Right lobe of liver (tissue), 6 donors: ENCODE results near the gene MPZL1. TPM values are rescaled to one million over a fixed set of nuclear protein-coding genes. Genes with fewer than 3 reads are reported as not detected.
A peak's percentile ranks its signal among the peaks of the same experiment; 100 is the strongest.
"Not testable (repeated sequence)": the region's sequence is repeated elsewhere in the genome, so short reads cannot be mapped to it uniquely, and the experiment has no call there.

Experiments used
- ATAC-seq, 4 donors: fragments of 200-7000 bp; cut with Tn5 transposase; one replicate each; pipeline ENCODE4 v1.9.1; 2020; ENCODE audit warnings: mild to moderate bottlenecking in 4 of 4, moderate library complexity in 4 of 4
- DNase-seq, 3 donors: peaks; one replicate each; pipeline ENCODE4 v3.0.0-alpha.2; 2020
- H3K27ac ChIP-seq, 3 donors: fragments of 200-600 bp; one replicate each; pipeline ENCODE4 v1.8.0; 2022
- H3K27me3 ChIP-seq, 2 donors: fragments of 200-600 bp; one replicate each; pipeline ENCODE4 v1.8.0; 2022
- H3K36me3 ChIP-seq, 4 donors: fragments of 200-600 bp; sonication (generic) in 1 of 4; one replicate each; pipeline versions ENCODE4 v1.5.1 to v1.8.0; 2017 to 2022; ENCODE audit warnings: control low read depth in 1 of 4
- H3K4me1 ChIP-seq, 4 donors: fragments of 200-600 bp; sonication (generic) in 1 of 4; one replicate each; pipeline versions ENCODE4 v1.5.1 to v1.8.0; 2017 to 2022; ENCODE audit warnings: control low read depth in 1 of 4
- H3K4me3 ChIP-seq, 3 donors: fragments of 200-600 bp; one replicate each; pipeline ENCODE4 v1.8.0; 2022
- H3K9me3 ChIP-seq, 4 donors: fragments of 200-600 bp; sonication (generic) in 1 of 4; one replicate each; pipeline versions ENCODE4 v1.5.1 to v1.8.0; 2017 to 2022; ENCODE audit warnings: control low read depth in 1 of 4
- POLR2A ChIP-seq: fragments of 450-650 bp; IDR thresholded peaks from one replicate; pipeline ENCODE4 v1.6.1; 2017; ENCODE audit warnings: antibody characterized with exemption, mild to moderate bottlenecking
- WGBS: methylation state at CpG from one replicate; pipeline ENCODE4 v1.1.6; 2018; ENCODE audit warnings: low coverage, low lambda C conversion rate; ENCODE audit not compliant: insufficient coverage; ENCODE audit errors: missing lambda C conversion rate; 5-methylcytosine and 5-hydroxymethylcytosine counted together
- intact Hi-C, 2 donors: fragments of 100-400 bp; cut with DNase I; formaldehyde crosslinking; loops; one replicate each; pipeline versions ENCODE4 v1.11.2 to v1.14.1; 2022
- total RNA-seq, 6 experiments: library from RNA; depleted of rRNA in 2 of 6; stranded (reverse); fragments of >200 nt in 2 of 6; fragmentation: NEBNext Ultra II Directional in 3 of 6; extraction: Animal tissue kit (Norgen Biotek cat#: 25700) in 3 of 6; gene quantifications; one replicate each; pipeline versions ENCODE4 v1.1.0 to v1.2.4, GENCODE V29; 2016 to 2023
- TF ChIP-seq, protein P1 (sequence below), 4 donors: fragments of 200-600 bp in 3 of 4; fragments of 450-650 bp in 1 of 4; IDR thresholded peaks; one replicate each; pipeline versions ENCODE4 v1.5.1 to v1.8.0; 2016 to 2022; ENCODE audit warnings: antibody characterized with exemption in 4 of 4, mild to moderate bottlenecking in 2 of 4
- donor health status: DM: no; HTN: yes; CAD: no.
- donor health status: DM: no; HTN: no; CAD: no.
- donor health status: DM: no; HTN: no; CAD: no.
- donor health status: DM: no; HTN: yes; CAD: no.
- donor health status: DM: no; HTN: yes; CAD: no.

MPZL1 gene
- total RNA-seq, 6 experiments from 2014 or later, result 15.7 to 43.3 (median 18.9) TPM

DNA sequence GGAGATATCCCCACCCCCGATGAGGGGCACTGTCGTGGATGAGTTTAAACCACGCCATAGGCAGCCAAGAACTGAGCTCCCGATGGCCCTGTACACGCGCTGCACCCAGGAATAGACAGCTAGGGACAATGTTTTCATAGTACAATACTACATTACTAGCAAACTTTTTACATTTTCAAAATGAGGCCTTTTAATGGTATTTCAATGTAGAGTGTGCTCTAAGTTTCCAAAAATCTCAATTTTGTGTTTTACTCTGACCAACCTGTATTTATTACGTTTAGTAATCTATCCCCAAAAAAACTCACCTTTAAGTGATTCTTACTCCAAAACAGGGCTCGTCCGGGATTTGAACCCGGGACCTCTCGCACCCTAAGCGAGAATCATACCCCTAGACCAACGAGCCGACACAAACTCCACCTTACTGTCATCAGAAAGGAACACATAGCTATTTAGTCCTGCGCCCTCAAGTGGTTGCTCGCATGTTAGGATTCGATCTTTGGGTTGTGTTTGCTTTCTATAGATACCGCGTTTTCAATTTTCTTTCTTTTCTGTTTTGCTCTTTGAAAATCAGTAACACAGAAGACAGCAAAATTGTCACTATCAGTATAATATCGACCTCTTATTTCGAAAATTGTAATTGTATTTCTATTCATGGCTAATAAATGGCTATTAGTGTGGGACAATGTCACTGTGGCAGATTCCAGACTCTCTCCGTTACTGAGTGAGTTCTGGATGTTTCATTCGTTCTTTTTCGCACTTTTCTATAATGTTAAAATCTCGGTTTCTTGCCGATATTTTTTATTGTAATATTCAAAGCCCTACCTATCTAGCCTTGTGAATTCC, 6.4 kb upstream of the MPZL1 start:
- H3K27me3 ChIP-seq, result no peaks in the 10 kb centered on the region
- ATAC-seq (peak; percentile 60 to 74 (median 66)), DNase-seq (peak; percentile 73 to 87 (median 75))
- intact Hi-C loops, result no loop called here
- H3K27ac ChIP-seq, result peak overlapping the region; percentile 80 to 82 (median 81)
- no peaks in the 10 kb centered on the region for H3K9me3 ChIP-seq
- peaks cover 0 to 10% (median 2%) of the 10 kb centered on the region in 4 donors for H3K4me1 ChIP-seq
- TF ChIP-seq POLR2A, result no peak
- TF ChIP-seq, protein P1, sequence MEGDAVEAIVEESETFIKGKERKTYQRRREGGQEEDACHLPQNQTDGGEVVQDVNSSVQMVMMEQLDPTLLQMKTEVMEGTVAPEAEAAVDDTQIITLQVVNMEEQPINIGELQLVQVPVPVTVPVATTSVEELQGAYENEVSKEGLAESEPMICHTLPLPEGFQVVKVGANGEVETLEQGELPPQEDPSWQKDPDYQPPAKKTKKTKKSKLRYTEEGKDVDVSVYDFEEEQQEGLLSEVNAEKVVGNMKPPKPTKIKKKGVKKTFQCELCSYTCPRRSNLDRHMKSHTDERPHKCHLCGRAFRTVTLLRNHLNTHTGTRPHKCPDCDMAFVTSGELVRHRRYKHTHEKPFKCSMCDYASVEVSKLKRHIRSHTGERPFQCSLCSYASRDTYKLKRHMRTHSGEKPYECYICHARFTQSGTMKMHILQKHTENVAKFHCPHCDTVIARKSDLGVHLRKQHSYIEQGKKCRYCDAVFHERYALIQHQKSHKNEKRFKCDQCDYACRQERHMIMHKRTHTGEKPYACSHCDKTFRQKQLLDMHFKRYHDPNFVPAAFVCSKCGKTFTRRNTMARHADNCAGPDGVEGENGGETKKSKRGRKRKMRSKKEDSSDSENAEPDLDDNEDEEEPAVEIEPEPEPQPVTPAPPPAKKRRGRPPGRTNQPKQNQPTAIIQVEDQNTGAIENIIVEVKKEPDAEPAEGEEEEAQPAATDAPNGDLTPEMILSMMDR (IDR thresholded peaks at IDR 0.05), result peak; percentile 75 to 91 (median 82)
- H3K4me3 ChIP-seq, result peak overlapping the region; percentile 53 to 81 (median 63)
- H3K36me3 ChIP-seq, result no peaks in the 10 kb centered on the region
- under 1% methylated on average over 26 of the region's 26 CpGs for WGBS

DNA sequence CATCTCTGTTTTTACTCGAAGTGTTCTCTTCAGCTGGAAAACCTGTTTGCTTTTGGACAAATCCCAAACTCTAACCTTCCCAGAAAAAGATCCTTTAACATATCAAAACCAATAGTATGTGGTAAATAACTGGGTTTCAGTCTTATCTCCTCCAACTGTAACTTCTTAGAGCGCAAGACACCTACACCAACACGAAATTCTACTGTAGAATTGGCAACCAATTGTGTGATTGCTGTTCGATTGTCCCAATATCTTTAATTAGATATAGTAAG, 5.8 kb upstream of the MPZL1 start:
- TF ChIP-seq POLR2A, result no peak
- TF ChIP-seq, protein P1 (IDR thresholded peaks at IDR 0.05), result no peak
- ATAC-seq, result no peak

DNA sequence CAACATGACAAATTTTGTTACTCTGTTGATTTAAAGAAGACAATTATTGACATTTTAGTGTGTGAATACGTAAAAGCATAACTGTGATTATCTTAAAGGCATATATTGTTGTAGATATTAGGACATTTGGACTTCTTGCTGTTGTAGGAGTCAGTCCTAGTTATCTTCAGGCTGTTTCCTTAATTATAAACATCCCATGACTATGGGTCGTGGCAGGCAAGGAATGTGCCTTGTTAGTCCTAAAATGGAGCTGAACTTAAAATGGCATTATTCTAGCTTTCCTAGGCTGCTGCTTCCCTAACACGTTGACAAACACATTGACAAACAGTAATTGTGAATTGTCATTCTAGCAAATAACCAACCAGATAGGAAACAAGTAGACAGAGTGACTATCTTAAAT, 4.4 kb upstream of the MPZL1 start:
- DNase-seq, result no peak
- no peaks in the 10 kb centered on the region for H3K27me3 ChIP-seq
- intact Hi-C loops, result no loop called here
- no peak overlapping the region for H3K4me3 ChIP-seq
- no peaks in the 10 kb centered on the region for H3K36me3 ChIP-seq
- TF ChIP-seq, protein P1 (IDR thresholded peaks at IDR 0.05), result no peak
- no peak for TF ChIP-seq POLR2A
- ATAC-seq, result no peak
- peaks cover 0 to 12% (median 2%) of the 10 kb centered on the region in 4 donors for H3K4me1 ChIP-seq
- 64% methylated on average over 3 of the region's 3 CpGs for WGBS
- no peak overlapping the region for H3K27ac ChIP-seq
- H3K9me3 ChIP-seq, result no peaks in the 10 kb centered on the region

More for the DNA sequence above, 5.8 kb upstream of the MPZL1 start:
- DNase-seq, result no peak
- Histone ChIP-seq H3K36me3 (no peaks in the 10 kb centered on the region), H3K9me3 (no peaks in the 10 kb centered on the region), H3K27me3 (no peaks in the 10 kb centered on the region), H3K4me1 (peaks cover 0 to 14% (median 2%) of the 10 kb centered on the region in 4 donors), H3K27ac (peak overlapping the region; percentile 54 to 75 (median 57)), H3K4me3 (peak overlapping the region; percentile 23 to 81 (median 63))
- 2% methylated on average over 4 of the region's 4 CpGs for WGBS
- intact Hi-C loops, result no loop called here

DNA sequence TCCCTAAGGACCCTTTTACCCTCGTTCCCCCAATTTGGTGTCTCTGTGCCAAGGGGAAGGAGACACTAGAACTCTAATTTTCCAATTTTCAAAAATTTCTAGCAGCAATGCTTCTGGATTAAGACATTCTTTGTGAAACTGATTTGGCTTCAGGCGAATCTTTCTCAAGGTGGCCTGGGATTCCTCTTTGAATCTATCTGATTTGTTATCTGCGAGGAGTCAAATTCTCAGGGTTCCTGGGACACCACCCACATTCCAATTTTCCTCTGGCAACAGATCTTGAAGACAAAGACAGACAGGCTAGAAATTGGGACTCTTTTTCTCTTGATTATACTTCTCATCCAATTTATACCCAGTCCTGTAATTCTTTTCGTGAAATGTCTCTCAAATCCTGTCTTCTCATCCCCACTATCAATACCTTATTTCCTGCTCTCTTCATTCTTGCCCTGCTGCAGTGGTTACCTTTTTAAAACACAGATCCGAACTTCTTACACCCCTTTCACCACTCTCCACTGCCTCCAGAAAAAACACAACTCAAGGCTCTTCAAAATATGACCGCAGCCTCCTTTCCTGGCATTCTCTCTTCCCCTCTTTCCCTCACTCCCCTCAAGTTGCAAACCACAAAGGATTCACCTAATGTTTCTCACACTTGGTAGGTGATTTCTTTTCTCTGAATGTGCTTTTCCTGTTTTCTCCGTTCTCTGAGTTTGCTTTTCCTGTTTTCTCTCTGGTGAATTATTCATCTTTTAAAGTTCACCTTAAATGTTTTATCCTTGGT, 2.7 kb upstream of the MPZL1 start:
- 75% methylated on average over 7 of the region's 7 CpGs for WGBS
- Histone ChIP-seq H3K27ac (no peak overlapping the region), H3K27me3 (no peaks in the 10 kb centered on the region), H3K36me3 (no peaks in the 10 kb centered on the region), H3K9me3 (no peaks in the 10 kb centered on the region), H3K4me1 (peaks cover 0 to 21% (median 5%) of the 10 kb centered on the region in 4 donors), H3K4me3 (no peak overlapping the region)
- intact Hi-C loops, result no loop called here
- DNase-seq, result no peak
- no peak for ATAC-seq
- TF ChIP-seq, protein P1 (IDR thresholded peaks at IDR 0.05), result no peak
- TF ChIP-seq POLR2A, result no peak

DNA sequence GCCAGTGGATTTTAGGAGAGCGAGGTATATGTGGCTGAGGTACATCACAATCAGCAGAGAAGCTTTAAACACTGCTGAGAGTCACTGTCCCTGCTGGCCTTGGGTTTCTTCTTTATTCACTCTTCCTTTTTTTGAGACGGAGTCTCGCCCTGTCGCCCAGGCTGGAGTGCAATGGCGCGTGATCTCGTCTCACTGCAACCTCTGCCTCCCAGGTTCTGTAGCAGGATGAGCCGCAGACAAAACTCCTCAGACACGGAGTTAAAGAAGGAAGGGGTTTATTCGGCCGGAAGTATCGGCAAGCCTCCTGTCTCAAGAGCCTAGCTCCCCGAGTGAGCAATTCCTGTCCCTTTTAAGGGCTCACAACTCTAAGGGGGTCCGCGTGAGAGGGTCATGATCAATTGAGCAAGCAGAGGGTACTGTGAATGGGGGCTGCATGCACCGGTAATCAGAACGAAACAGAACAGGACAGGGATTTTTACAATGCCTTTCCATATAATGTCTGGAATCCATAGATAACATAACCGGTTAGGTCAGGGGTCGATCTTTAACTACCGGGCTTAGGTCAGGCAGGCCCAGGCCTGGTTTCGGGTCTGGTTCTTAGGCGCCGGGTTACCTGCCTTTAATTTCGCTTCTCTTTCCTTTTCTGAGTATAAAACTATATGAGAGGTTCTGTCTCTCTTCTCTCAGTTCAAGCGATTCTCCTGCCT, 1.9 kb upstream of the MPZL1 start:
- intact Hi-C loops, result loop anchor here in 1 of 2 donors (10.0 kb wide), 1 partner anchor 85 kb away; no protein-coding TSS in a partner anchor
- not testable (repeated sequence) for H3K9me3 ChIP-seq, H3K36me3 ChIP-seq, H3K27me3 ChIP-seq, DNase-seq, ATAC-seq, H3K4me3 ChIP-seq, H3K27ac ChIP-seq
- WGBS, result 89% methylated on average over 20 of the region's 25 CpGs
- H3K4me1 ChIP-seq, result peaks cover 0 to 21% (median 5%) of the 10 kb centered on the region in 4 donors
